GM21390 (cell line): Measurements from ENCODE around the gene ICA1.
A peak's percentile ranks its signal among the peaks of the same experiment; 100 is the strongest.

ENCODE experiments used
- ATAC-seq: cut with Tn5 transposase; IDR thresholded peaks from one replicate; pipeline ENCODE4 v1.9.1; 2021; ENCODE audit not compliant: unreplicated experiment

ICA1 gene

DNA sequence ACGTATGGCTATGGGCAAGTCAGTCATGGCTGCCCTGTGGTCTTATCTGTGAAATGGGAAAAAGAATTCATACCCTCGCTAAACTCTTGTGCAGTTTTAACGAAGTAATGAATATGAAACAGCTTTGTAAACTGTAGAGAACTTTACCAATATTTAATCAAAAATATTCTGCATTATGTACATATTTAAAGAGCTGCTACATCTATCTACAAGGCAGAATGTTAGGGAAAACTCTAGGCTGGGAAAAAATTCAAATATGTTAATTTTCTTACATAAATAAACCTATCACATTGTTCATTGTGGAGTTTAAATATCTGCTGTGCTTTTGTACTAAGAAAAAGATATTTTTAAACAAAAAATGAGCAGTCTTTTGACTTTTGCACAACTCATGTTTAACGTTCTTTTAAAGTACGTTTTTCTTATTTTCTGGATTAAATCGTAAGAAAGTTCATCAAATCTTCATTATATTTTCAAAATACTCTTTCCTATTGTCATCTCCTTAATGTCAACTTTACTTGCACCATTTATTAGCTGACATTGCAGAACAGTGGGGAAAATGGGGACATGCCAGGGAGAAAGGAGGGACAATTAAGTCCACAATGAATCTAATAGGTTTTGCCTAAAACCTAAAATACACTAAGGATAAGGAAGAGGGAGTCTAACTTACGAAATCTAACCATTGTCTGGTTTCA lies 57.5 kb downstream of the ICA1 start:
- no peak for ATAC-seq

DNA sequence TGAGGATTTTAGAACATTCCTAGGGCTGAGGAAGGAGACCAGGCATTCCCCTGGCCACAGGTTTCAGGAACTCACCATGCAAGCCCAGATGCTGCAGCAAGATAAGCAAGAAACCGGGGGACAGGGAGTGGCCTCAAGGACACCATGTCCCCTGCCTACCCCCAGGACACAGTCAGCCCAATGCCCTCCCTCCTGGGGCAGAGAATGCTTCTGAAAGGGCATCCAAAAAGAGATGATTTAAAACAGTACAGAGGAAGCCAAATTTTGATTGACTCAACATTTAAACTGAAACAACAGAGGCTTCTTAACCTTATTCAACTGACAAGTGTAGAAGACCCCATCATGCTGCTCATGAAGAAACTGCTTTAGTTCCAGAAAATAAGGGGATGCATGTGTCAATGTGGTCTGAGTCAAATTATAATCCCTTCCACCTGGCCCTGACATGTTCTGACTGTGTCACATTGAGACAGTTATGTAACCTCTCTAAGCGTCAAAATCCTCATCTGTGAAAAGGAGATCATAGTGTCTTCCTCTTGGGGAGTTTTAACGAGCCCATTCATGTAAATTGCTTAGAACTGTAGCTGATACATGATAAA lies 60.0 kb downstream of the ICA1 start:
- no peak for ATAC-seq

DNA sequence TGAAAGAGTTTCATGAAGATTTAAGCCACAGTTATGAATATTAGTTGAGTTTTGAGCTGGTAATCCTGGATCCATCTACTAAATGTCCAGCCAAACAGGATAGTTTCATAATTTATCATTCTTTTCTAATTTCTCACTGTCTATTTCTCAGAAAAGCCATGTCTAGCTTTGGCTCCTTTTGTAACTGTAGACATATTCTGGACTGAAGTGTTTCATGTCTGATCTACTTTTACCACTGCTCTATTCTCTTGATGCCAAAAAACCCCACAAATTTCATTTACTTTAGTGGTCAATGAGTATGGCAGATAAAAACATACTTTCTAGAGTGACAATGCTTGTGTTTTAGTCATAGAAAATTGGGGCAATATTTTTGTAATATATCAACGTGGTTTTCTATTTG lies 61.2 kb downstream of the ICA1 start:
- ATAC-seq = no peak

DNA sequence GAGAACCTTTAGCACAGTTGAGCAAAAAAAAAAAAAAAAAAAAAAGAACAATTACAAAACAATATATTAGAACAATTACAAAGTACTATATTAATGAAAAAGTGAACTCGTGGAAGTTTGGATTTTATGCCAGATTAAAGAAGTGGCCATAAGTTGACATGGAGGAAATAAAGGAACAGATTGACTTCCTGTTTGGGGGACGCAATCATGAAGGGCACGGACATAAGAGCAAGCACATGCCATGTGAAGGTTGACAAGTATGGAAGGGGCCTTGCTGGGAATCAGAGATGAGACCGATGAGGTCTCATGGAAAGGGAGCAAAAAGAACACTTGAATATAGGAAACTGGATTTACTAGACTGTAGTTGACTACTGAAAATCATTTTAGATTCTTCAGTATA lies 61.7 kb downstream of the ICA1 start:
- ATAC-seq = no peak

DNA sequence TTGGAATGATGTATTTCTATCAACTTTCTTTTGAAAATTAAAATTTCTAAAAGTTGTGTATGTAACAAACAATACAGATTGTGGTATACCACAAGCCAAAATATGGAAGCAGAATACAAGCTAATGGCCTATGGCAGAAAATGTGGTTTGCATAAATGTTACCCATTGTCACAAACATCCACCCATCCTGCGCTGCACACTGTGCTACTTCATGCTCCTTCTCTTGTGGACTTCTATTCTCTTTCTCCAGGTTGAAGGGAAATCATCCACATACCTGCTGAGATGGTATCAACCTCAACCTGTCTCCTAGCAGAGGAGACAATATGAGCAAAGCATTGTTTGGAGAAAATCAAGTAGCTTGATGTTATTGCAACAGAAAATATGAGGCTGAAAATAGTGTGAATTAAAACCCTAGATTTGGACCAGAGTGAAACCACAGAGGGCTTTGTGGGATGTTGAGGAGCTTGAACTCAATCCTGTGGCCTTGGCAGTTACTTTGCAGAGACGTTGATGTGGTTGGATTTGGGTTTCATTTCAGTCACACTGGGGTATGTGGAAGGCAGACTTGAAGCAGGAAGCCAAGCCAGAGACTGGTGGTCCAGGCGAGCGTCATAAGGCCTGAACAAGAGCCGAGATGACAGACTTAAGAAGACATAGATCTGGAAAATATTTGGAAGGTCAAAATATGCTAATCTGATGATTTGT lies 63.8 kb downstream of the ICA1 start:
- ATAC-seq = no peak

DNA sequence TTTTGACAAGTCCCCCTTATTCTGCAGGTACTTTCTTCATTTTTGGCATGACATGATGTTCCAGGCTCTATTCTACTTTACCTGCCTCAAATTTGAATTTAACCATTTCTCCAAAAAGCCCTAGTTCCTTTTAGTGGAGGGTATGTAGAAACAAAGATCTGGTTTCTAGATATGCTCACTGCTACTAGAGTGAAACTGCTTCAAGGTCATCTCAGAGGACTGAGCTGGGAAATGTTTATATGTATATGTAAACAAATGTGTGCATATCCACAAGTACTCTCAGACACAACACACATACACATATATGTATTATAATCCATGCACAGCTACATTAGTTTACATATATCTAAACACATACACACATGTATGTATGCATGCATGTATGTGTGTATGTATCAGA lies 69.1 kb downstream of the ICA1 start:
- ATAC-seq = no peak

DNA sequence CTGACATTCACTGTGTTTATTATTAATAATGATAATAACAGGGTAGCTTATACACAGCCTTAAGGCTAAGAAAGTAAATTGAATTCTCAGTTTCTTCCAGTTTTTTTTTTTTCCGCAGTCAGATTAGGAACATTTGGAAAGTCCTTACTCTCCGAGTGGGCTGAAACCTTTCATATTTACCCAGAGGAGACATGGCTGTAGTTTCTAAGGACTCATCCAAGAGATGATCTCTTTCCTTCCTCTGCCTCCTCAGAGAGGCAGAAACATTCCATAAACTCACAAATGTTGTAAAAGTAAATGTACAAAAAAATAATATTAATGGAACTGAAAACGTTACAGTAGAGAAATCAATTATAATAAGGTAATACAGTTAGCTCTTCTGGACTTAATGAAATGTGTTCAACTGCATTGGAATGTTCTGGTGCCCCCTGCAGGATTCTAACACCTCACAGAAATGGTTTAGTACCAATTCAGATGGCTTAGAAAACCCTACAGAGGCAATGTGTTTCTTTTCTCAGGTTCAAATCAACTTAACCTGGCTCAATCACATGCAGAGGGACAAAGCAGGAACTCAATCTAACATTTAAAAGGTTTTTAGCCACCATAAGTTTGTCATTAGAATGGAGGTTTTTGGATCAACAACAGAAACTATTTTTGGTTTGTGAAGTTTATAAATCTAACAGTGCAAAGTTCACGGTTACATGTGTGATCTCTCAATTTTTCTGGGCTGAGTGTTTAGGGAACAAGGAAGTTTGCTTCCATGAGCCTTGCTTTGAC lies 71.7 kb downstream of the ICA1 start:
- peak; percentile 75 for ATAC-seq

DNA sequence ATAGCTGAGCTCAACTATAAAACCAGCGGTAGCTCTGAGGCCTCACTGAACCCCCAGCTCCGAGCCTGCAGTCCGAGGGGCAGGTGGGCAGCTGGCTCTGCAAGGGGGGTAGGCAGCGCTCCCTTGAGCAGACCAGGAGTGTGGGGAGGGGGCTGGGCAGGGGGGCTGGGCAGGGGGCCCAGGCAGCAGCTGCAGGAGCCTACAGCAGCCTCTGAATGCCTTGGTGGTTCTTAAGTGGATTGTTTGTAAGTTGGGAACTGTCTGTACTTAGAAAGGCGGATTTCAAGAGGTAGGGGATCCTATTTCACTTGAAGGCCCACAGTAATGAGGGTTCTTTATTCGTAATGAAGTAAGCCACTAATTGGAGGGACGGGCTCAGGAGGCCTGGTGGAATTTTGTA lies 72.3 kb downstream of the ICA1 start:
- no peak for ATAC-seq

DNA sequence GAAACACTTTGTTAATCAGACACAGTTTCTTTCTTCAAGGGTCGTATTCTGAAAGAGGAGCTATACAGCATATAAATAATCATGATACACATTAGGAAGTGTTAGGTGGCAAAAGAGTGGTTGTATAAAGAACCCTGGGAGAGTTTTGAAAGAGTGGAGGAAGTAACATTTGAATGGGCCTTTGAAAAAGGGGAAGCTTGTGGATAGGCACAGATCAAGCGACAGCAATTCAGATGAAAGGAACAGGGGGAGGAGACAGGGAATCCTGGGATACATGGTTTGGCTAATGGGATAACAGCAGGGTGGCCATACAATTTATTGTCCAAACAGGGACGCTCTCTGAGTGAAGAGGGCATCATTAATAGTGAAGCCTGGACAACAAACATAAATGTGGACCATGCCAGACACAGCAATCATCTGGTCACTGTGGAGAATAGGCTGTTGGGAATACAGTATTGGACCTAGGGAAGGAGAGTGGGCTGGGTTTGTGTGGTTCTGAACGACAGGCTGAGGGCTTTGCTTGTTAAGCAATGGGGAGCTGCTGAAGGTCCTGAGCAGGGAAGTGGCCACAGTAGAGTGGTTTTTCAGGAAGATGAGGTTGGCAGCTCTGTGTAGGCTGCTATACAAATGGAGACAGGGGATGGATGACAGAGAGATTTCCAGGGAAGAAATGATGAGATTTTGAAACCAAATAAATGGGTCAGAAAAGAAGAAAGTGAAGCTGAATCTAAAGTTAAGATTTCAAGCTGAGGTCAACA lies 75.9 kb downstream of the ICA1 start:
- ATAC-seq = no peak

DNA sequence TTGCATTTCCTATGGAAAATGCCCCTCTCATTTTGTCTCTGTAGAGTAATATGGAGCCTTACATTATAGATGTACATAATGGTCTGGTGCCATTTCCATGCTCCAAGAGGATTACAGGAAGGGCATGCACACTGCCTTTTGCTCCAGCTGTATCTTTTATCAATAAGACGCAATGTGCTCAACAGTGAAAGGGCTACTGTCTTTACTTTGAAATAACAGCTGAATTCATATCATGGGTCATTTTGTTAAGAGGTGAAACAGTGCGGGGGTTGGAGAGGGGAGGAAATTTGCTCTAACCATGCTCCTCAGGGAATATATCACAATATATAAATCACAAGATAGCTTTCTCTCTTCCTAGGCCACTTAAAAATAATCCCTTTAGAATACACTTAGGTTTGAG lies 77.7 kb downstream of the ICA1 start:
- ATAC-seq = no peak

DNA sequence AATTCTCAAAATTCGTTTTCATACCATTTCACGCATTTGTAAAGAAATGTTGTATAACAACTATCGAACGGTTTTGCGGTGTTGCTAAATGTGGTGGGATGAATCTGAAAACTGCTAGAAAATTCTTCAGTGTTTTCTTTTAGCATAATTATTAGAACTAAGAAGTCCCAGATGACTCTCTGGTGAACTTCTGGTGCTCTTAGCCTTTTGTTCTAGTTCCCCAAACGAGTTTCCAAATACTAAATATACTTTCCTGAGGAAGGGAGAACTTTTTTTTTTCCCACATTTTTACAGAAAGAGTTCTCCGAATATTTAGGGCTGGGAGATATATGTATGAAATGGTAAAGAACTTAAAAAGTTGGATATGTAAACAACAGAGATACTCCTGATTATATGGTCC lies 82.5 kb downstream of the ICA1 start:
- no peak for ATAC-seq

DNA sequence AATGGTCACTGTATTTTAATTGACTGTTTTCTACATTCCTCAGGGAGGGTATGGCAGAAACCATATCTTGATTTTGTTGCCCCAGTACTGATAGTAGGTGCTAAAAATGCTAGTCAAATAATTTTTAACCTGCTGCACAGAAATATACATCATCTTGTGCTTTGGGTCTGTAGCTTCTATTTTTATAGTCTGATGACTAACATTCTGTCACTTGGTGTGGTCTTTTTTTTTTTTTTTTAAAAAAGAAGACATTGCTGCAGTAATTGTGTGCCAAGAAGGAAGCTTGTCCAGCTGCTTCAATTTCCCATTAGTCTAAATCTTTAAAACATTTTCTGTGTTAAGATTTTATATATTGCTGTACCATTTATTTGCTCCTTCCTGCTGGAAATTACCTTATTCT lies 83.6 kb downstream of the ICA1 start:
- no peak for ATAC-seq

DNA sequence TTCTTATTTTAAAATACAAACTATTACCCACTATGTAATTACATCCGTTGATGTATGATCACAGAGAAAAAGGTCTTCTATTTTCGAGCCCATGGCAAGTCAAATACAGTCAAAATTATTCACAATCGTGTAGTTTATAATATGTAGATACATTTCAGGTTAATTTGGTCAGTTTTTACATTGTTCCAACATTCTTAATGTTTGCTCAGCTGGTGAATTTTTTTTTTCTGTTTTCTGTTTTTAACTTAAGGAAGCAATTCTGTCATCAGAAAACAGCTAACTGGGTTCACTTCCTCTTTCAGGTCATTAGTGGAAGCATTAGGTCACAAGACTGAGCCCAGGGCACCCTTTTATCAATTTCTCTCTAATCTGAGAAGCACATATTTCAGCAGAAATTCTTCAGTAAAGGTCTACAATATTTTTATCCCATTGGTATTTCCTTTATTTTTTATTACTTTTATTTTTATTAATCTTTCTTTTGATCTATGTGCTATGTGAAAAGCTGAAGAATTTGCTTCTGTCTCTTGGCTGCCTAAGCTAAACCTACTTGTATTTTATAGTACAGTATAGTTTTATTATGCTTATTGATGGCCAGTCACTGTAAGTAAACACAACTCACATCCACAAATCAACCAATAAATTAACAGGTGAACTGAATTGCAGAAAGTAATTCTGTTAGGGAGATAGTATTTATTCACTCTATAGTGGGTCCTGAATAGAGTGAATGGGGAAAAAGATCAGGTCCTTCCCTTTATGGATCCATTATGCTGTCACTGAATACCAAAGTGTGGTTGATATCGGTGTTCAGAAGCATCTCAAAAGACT lies 84.6 kb downstream of the ICA1 start:
- ATAC-seq = peak; percentile 50

DNA sequence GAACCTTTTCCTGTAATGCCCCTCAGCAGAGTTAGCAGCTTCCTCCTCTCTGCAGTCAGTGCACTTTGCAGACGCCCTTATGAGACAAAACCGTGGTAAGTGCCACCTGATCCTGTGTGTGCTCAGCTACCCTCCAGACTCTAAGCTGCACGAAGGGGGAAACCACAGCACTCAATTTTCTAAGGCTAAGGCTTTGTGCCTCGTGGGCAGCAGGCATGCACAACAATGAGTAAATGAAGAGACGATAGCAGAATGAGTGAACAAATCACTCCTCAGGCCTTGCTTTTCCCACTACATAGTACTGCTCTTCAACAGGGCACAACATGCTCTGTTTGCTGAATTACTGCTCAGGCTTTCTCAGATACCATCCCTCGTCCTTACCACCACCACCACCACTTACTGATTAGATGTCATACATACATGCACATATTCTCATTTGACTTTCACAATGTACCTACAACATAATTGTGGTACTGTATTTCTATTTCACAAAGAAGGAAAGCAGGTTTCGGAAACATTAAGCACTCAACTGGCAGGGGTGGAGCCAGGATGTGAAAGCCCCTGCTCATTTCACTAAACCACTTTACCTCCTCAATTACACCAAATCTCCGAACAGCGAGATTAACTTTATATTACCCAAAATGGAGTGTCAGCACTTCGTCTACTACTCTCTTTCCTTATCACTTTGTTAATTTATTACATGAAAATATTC lies 85.4 kb downstream of the ICA1 start:
- peak; percentile 79 for ATAC-seq

DNA sequence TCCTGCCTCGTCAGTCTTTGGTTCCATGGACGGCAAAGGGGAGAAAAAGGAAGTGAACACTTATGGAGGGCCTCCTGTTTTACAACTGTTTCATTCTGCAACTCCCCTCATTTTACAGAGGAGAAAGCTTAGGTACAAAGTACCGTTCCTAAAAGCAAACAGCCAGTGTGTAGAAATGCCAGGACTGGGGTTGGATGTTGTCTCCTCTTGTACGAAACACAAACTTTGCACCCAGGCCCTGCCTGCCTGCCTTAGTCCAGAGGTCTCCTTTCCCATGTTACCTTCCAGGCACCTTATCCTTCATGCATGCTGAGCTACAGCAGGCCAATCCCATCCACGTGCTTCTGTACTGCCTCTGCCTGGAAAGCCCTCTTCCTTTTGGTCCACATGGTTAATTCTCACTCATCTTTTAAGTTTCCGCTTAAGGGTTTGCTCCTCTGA lies 86.0 kb downstream of the ICA1 start:
- ATAC-seq = no peak

DNA sequence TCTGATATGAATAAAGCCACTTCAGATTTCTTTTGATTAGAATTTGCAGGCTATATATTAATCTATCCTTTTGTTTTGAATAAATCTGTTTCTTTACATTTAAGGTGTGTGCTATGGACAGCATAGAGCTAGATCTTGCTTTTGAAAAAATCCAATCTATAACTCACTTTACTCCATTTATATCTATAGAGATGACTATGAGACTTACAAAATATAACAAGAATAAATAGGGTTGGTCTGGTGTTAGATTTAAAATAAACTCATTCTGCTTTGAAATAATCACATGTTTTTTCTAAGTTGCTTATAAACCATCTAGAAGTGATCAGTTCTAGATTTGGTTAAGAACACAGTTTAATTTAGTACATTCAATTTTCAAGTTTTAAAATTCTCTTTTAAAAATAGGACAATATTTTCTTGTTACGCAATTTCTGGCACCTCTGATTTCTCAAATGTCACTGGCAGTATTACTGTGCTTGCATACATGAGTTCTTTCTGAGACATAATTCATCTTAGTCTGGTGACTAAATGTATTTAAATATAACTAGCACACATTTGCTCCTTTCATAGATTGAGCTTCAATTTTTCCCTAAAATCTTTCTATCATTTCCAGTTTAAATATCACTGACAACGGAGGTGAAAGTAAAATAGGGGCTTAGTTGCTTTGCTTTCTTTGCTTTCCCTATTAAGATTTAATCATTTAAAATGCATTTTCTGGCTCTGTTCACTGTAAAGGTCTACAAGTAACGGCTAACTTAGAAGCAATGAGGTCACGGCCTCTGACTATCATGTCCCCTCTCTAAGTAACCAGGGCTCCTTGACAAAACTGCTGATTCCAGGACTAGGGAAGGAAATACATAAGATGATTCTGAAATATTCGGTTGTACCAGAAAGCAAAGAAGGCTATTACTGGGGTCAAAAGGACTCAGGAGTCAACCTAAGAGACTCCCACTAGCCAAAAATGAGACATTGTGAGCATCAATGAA lies 89.3 kb downstream of the ICA1 start:
- ATAC-seq = no peak

DNA sequence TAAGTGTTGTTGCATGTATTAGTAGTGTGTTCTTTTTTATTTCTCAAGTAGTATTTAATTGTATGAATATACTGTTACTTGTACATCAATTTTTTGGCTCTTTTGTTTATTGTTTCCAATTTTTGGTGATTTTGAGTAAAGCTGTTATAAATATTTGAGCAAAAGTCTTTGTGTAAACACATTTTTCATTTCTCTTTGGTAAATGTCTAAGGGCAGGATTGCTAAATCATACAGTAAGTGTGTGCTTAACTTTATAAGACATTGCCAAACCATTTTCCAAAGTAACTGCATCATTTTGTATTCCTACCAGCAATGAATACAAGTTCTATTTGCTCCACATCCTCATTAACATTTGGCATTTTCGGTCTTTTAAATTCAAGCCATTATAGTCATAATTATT lies 92.8 kb downstream of the ICA1 start:
- no peak for ATAC-seq

DNA sequence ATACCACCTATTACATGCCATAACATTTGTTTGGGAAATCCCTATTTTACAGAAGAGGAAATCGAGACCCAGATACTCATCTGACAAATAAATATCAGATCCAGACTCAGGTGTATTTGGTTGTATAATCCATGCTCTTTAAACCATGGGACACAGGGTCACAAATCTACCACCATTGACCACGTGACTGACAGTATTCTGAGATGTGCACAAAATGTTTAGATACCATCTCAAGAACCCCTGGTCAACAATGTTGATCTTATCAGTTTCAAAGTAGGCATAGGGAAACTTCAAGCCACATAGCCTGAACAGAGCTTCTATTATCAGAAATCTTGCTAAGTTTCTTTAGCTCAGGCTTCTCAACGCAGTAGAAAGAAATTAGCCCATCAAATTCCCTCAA lies 93.6 kb downstream of the ICA1 start:
- no peak for ATAC-seq
